OCI-LY7 (cell line): Measurements from ENCODE around the gene TMPRSS2.

Source experiments
- EZH2phosphoT487 ChIP-seq: fragments of 200-600 bp; sonication (generic); IDR thresholded peaks from 2 replicates; pipeline ENCODE4 v1.6.1; 2018; ENCODE audit warnings: low read depth, borderline replicate concordance, mild to moderate bottlenecking, mixed run types, antibody characterized with exemption, low read length, moderate library complexity, mixed read lengths
- TF ChIP-seq, protein P1 (sequence below): fragments of 200-600 bp; sonication (generic); conservative IDR thresholded peaks from 2 replicates; pipeline ENCODE4 v1.5.1; 2014; ENCODE audit warnings: mild to moderate bottlenecking, antibody characterized with exemption, low read length, moderate library complexity, mixed read lengths

DNA sequence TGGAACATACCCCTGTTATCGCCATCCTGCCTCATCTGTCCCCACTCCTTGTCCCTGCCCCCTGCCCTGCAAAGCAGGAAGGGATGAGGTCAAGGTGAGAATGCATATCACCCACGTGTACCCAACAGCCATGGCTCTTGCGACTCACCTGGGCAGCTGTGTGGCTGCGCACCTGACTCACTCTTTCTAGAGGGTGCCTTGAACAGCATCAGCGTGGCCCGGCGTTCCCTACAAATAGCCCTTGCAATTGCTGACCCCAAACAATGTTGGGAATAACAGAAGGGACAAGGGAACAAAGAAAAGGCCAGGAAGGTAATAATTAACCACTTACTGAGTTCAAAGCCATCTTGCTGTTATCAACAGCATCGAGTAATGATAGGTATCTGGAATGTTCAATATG lies 10.2 kb downstream of the TMPRSS2 start:
- TF ChIP-seq, protein P1, sequence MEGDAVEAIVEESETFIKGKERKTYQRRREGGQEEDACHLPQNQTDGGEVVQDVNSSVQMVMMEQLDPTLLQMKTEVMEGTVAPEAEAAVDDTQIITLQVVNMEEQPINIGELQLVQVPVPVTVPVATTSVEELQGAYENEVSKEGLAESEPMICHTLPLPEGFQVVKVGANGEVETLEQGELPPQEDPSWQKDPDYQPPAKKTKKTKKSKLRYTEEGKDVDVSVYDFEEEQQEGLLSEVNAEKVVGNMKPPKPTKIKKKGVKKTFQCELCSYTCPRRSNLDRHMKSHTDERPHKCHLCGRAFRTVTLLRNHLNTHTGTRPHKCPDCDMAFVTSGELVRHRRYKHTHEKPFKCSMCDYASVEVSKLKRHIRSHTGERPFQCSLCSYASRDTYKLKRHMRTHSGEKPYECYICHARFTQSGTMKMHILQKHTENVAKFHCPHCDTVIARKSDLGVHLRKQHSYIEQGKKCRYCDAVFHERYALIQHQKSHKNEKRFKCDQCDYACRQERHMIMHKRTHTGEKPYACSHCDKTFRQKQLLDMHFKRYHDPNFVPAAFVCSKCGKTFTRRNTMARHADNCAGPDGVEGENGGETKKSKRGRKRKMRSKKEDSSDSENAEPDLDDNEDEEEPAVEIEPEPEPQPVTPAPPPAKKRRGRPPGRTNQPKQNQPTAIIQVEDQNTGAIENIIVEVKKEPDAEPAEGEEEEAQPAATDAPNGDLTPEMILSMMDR, result no peak
- no peak for TF ChIP-seq EZH2phosphoT487
